Activated B cell treated with CpG ODN at 0.5 μM for 24 hours (primary cell): ENCODE results near the gene LMNTD2. TPM values are rescaled to one million over a fixed set of nuclear protein-coding genes. Genes with fewer than 3 reads are reported as not detected.

Experiments
- ATAC-seq: fragments of 200-7000 bp; cut with Tn5 transposase; one replicate; pipeline ENCODE4 v1.10.0; 2021; ENCODE audit warnings: low read depth, mild to moderate bottlenecking, moderate library complexity
- CTCF ChIA-PET: fragments of 350-600 bp; sonication (Branson Sonifier 250); formaldehyde crosslinking; loops from one replicate; lab custom pipeline; 2021; ENCODE audit warnings: antibody characterized with exemption; lab: Charles Lee
- POLR2A ChIA-PET: fragments of 350-600 bp; sonication (Branson Sonifier 250); formaldehyde crosslinking; loops from one replicate; lab custom pipeline; 2021; ENCODE audit warnings: antibody characterized with exemption; lab: Charles Lee
- DNase-seq: peaks from one replicate; pipeline ENCODE4 v3.0.0; 2022
- H3K27ac Mint-ChIP-seq: one replicate; pipeline ENCODE4 v1.8.0; 2020; ENCODE audit warnings: mixed read lengths
- H3K27me3 Mint-ChIP-seq: one replicate; pipeline ENCODE4 v1.8.0; 2021; ENCODE audit warnings: mixed read lengths
- H3K36me3 Mint-ChIP-seq: one replicate; pipeline ENCODE4 v1.8.0; 2021; ENCODE audit warnings: low read depth, mixed read lengths
- H3K4me1 Mint-ChIP-seq: one replicate; pipeline ENCODE4 v1.8.0; 2021; ENCODE audit warnings: mixed read lengths
- H3K4me3 Mint-ChIP-seq: one replicate; pipeline ENCODE4 v1.8.0; 2020; ENCODE audit warnings: mild to moderate bottlenecking, mixed read lengths
- H3K9me3 Mint-ChIP-seq: one replicate; pipeline ENCODE4 v1.8.0; 2020; ENCODE audit warnings: mixed read lengths
- CTCF ChIP-seq: fragments of 200-600 bp; IDR thresholded peaks from one replicate; pipeline ENCODE4 v1.8.0; 2022; ENCODE audit warnings: antibody characterized with exemption, mild to moderate bottlenecking
- intact Hi-C: fragments of 100-400 bp; cut with micrococcal nuclease; formaldehyde crosslinking; loops from one replicate; pipeline ENCODE4 v1.15.1; 2024
- total RNA-seq: library from RNA; stranded (reverse); gene quantifications from 2 replicates; pipeline ENCODE4 v1.2.3, GENCODE V29; 2022

The LMNTD2 gene
- total RNA-seq, 1 donor from 2014 or later, result 8.6 TPM

GRCh38 chr11:534396-535209 lies 25.9 kb downstream of the LMNTD2 start:
- H3K4me1 Mint-ChIP-seq, result peaks cover 26% of the 10 kb centered on the region
- intact Hi-C loops, result loop anchor here (1.0 to 10.0 kb wide), 3 partner anchors 84 to 380 kb away; partner anchors contain the start of genes CHID1 and PTDSS2
- peaks cover 23% of the 10 kb centered on the region for H3K36me3 Mint-ChIP-seq
- ChIA-PET POLR2A (interaction anchor here (1.0 to 3.6 kb wide), 5 partner anchors 21 to 327 kb away, joined by 4 to 27 read pairs (median 21); partner anchors contain the start of genes BET1L, IRF7, RIC8A and RNH1), CTCF (interaction anchor here (0.8 kb wide), 1 partner anchor 20 kb away, joined by 3 read pairs; no protein-coding TSS in a partner anchor)
- TF ChIP-seq CTCF, result no peak
- H3K4me3 Mint-ChIP-seq, result peak overlapping the region; percentile 80
- H3K9me3 Mint-ChIP-seq, result no peaks in the 10 kb centered on the region
- no peak for DNase-seq
- ATAC-seq, result no peak
- H3K27ac Mint-ChIP-seq, result no peak overlapping the region
- no peaks in the 10 kb centered on the region for H3K27me3 Mint-ChIP-seq

- peaks cover 24% of the 10 kb centered on the region for H3K4me1 Mint-ChIP-seq
- DNase-seq, result no peak
- intact Hi-C loops, result loop anchor here (10.0 kb wide), 1 partner anchor 381 kb away; the partner anchor contains the start of gene CHID1
Observed at GRCh38 chr11:533586-534395, 26.7 kb downstream of the LMNTD2 start.

GRCh38 chr11:532986-533585 lies 27.5 kb downstream of the LMNTD2 start:
- TF ChIP-seq CTCF, result no peak
- H3K9me3 Mint-ChIP-seq, result no peaks in the 10 kb centered on the region
- no peaks in the 10 kb centered on the region for H3K27me3 Mint-ChIP-seq
- ATAC-seq (no peak), DNase-seq (no peak)
- ChIA-PET CTCF (no interaction called here), POLR2A (interaction anchor here (0.9 to 1.0 kb wide), 2 partner anchors 85 to 326 kb away, joined by 4 read pairs; partner anchors contain the start of genes BET1L and RIC8A)
- peaks cover 17% of the 10 kb centered on the region for H3K4me1 Mint-ChIP-seq
- intact Hi-C loops, result loop anchor here (10.0 kb wide), 1 partner anchor 382 kb away; the partner anchor contains the start of gene CHID1
- H3K36me3 Mint-ChIP-seq, result peaks cover 23% of the 10 kb centered on the region
- H3K4me3 Mint-ChIP-seq, result no peak overlapping the region
- no peak overlapping the region for H3K27ac Mint-ChIP-seq

More at GRCh38 chr11:533586-534395, 26.7 kb downstream of the LMNTD2 start:
- no peaks in the 10 kb centered on the region for H3K27me3 Mint-ChIP-seq
- ATAC-seq, result no peak
- H3K27ac Mint-ChIP-seq, result no peak overlapping the region
- H3K9me3 Mint-ChIP-seq, result no peaks in the 10 kb centered on the region
- peak overlapping the region; percentile 35 for H3K4me3 Mint-ChIP-seq
- peaks cover 23% of the 10 kb centered on the region for H3K36me3 Mint-ChIP-seq
- POLR2A ChIA-PET, result interaction anchor here (0.9 to 1.0 kb wide), 3 partner anchors 27 to 326 kb away, joined by 4 read pairs; partner anchors contain the start of genes BET1L, RIC8A and RNH1
- TF ChIP-seq CTCF, result no peak
- CTCF ChIA-PET, result interaction anchor here (0.8 kb wide), 1 partner anchor 20 kb away, joined by 3 read pairs; no protein-coding TSS in a partner anchor

- ATAC-seq, result no peak
- Mint-ChIP-seq H3K4me1 (peaks cover 11% of the 10 kb centered on the region), H3K9me3 (no peaks in the 10 kb centered on the region), H3K27ac (no peak overlapping the region), H3K27me3 (no peaks in the 10 kb centered on the region), H3K4me3 (no peak overlapping the region), H3K36me3 (peaks cover 23% of the 10 kb centered on the region)
- TF ChIP-seq CTCF, result no peak
- DNase-seq, result no peak
- ChIA-PET POLR2A (interaction anchor here (0.7 to 1.0 kb wide), 3 partner anchors 26 to 85 kb away, joined by 3 to 4 read pairs (median 3); partner anchors contain the start of genes LMNTD2 and RNH1), CTCF (no interaction called here)
- intact Hi-C loops, result loop anchor here (10.0 kb wide), 1 partner anchor 382 kb away; the partner anchor contains the start of gene CHID1
Observed at GRCh38 chr11:532527-532985, 28.0 kb downstream of the LMNTD2 start.
